Measurements from ENCODE around the gene TSPAN7.

DNA sequence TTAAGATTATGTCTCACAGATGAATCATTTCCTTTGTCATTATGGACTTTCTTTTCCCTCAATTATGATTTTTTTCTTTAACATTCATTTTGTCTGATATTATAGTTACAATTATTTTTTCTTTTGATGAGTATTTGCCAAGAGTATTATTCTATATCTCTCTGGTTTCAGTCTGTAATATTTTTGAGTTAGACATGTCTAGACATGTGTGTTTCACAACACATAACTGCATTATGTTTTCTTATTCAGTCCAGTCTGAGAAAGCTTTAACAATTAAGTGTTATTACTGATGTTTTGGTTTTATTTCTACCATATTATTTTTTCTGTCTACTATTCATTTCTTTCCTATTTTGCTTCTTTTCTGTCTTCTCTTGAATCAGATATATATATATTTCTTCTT, 131.6 kb downstream of the TSPAN7 start:
- TF ChIP-seq FOXM1 (IDR thresholded peaks at IDR 0.05; ENCODE audit: low read depth) (no peak), FOXM1 (CRISPR knock-in tag; IDR thresholded peaks at IDR 0.05; ENCODE audit: low read depth) (no peak), MEF2A (IDR thresholded peaks at IDR 0.05; ENCODE audit: control insufficient read depth, low read depth, low read length) (no peak), POLR2A (conservative IDR thresholded peaks at IDR 0.05) (no peak), CEBPB (tag; IDR thresholded peaks at IDR 0.05) (no peak), ZEB2 (IDR thresholded peaks at IDR 0.05) (no peak), SIX5 (IDR thresholded peaks at IDR 0.05; ENCODE audit: borderline replicate concordance in 1 of 2, insufficient read depth in 1 of 2, low read depth in 1 of 2, low read length in 2 of 2) (no peak)
- TF ChIP-seq, protein P1, sequence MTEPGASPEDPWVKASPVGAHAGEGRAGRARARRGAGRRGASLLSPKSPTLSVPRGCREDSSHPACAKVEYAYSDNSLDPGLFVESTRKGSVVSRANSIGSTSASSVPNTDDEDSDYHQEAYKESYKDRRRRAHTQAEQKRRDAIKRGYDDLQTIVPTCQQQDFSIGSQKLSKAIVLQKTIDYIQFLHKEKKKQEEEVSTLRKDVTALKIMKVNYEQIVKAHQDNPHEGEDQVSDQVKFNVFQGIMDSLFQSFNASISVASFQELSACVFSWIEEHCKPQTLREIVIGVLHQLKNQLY (CRISPR knock-in tag; conservative IDR thresholded peaks at IDR 0.05), result no peak
- TF ChIP-seq, protein P2, sequence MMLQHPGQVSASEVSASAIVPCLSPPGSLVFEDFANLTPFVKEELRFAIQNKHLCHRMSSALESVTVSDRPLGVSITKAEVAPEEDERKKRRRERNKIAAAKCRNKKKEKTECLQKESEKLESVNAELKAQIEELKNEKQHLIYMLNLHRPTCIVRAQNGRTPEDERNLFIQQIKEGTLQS (IDR thresholded peaks at IDR 0.05), result no peak
- TF ChIP-seq, protein P2 (CRISPR knock-in tag; conservative IDR thresholded peaks at IDR 0.05), result no peak
- TF ChIP-seq, protein P3, sequence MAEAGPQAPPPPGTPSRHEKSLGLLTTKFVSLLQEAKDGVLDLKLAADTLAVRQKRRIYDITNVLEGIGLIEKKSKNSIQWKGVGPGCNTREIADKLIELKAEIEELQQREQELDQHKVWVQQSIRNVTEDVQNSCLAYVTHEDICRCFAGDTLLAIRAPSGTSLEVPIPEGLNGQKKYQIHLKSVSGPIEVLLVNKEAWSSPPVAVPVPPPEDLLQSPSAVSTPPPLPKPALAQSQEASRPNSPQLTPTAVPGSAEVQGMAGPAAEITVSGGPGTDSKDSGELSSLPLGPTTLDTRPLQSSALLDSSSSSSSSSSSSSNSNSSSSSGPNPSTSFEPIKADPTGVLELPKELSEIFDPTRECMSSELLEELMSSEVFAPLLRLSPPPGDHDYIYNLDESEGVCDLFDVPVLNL (CRISPR knock-in tag; IDR thresholded peaks at IDR 0.05; ENCODE audit: low read depth), result no peak
- TF ChIP-seq, protein P4, sequence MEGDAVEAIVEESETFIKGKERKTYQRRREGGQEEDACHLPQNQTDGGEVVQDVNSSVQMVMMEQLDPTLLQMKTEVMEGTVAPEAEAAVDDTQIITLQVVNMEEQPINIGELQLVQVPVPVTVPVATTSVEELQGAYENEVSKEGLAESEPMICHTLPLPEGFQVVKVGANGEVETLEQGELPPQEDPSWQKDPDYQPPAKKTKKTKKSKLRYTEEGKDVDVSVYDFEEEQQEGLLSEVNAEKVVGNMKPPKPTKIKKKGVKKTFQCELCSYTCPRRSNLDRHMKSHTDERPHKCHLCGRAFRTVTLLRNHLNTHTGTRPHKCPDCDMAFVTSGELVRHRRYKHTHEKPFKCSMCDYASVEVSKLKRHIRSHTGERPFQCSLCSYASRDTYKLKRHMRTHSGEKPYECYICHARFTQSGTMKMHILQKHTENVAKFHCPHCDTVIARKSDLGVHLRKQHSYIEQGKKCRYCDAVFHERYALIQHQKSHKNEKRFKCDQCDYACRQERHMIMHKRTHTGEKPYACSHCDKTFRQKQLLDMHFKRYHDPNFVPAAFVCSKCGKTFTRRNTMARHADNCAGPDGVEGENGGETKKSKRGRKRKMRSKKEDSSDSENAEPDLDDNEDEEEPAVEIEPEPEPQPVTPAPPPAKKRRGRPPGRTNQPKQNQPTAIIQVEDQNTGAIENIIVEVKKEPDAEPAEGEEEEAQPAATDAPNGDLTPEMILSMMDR (IDR thresholded peaks at IDR 0.05 in 2 of 3, conservative IDR thresholded peaks at IDR 0.05 in 1 of 3; ENCODE audit: insufficient read depth in 2 of 3, low read depth in 1 of 3, low read length in 3 of 3), result no peak
